Panc1 (cell line): ENCODE measurements around the gene SF3A1. TPM values are rescaled to one million over a fixed set of nuclear protein-coding genes. Genes with fewer than 3 reads are reported as not detected.

Experiments used
- ATAC-seq: fragments of 200-7000 bp; cut with Tn5 transposase; 2 replicates; pipeline ENCODE4 v1.9.1; 2020; ENCODE audit warnings: mild to moderate bottlenecking, moderate library complexity
- BruUV-seq: library from RNA; stranded (reverse); fragments of 400-500 nt; replicated peaks from 2 replicates; lab custom pipeline; 2021; lab: Mats Ljungman, UMichigan
- CTCF ChIA-PET: fragments of 300-600 bp; sonication (Branson Sonifier 250); formaldehyde crosslinking; loops from one replicate; lab custom pipeline; 2022; ENCODE audit warnings: antibody characterized with exemption; lab: Charles Lee
- POLR2A ChIA-PET: fragments of 300-600 bp; sonication (Branson Sonifier 250); formaldehyde crosslinking; loops from one replicate; lab custom pipeline; 2022; ENCODE audit warnings: antibody characterized with exemption; lab: Charles Lee
- DNase-seq: peaks from one replicate; pipeline ENCODE4 v3.0.0-alpha.2; 2010; ENCODE audit warnings: low read depth, low spot score
- H3K27ac ChIP-seq: 2 replicates; pipeline ENCODE4 v1.5.1; 2011; ENCODE audit warnings: mild to moderate bottlenecking, low read length, inconsistent platforms
- H3K27me3 ChIP-seq: fragments of 200-500 bp; sonication (Bioruptor generic); 2 replicates; pipeline ENCODE4 v1.6.0; 2014; ENCODE audit warnings: low read length, inconsistent platforms; ENCODE audit not compliant: control insufficient read depth, insufficient read depth
- H3K36me3 ChIP-seq: fragments of 200-500 bp; sonication (Bioruptor generic); 2 replicates; pipeline ENCODE4 v1.5.1; 2014; ENCODE audit warnings: inconsistent platforms, mild to moderate bottlenecking, low read length, moderate library complexity; ENCODE audit not compliant: control insufficient read depth, insufficient read depth
- H3K4me1 ChIP-seq: 2 replicates; pipeline ENCODE4 v1.5.1; 2011; ENCODE audit warnings: inconsistent platforms, mild to moderate bottlenecking, low read length, moderate library complexity; ENCODE audit not compliant: control insufficient read depth, insufficient read depth
- H3K4me3 ChIP-seq, 2 experiments: 2 replicates each; pipeline ENCODE4 v1.5.1; 2011 to 2012; ENCODE audit warnings: low read depth in 2 of 2, low read length in 2 of 2, mild to moderate bottlenecking in 2 of 2, inconsistent platforms in 1 of 2, moderate library complexity in 1 of 2
- H3K9me3 ChIP-seq: fragments of 200-500 bp; sonication (Bioruptor generic); 2 replicates; pipeline ENCODE4 v1.5.1; 2014; ENCODE audit warnings: low read depth, mild to moderate bottlenecking, inconsistent platforms, low read length, moderate library complexity; ENCODE audit not compliant: control insufficient read depth, insufficient read depth
- POLR2AphosphoS5 ChIP-seq: IDR thresholded peaks from 2 replicates; pipeline ENCODE4 v1.6.1; 2012; ENCODE audit warnings: mild to moderate bottlenecking, low read depth, low read length, moderate library complexity
- SIN3A ChIP-seq: IDR thresholded peaks from 2 replicates; pipeline ENCODE4 v1.6.1; 2012; ENCODE audit warnings: low read depth, mild to moderate bottlenecking, low read length, moderate library complexity, borderline replicate concordance; ENCODE audit not compliant: insufficient read depth
- TCF7L2 ChIP-seq: IDR thresholded peaks from 2 replicates; pipeline ENCODE4 v1.6.1; 2011; ENCODE audit warnings: mild to moderate bottlenecking, low read depth, low read length, inconsistent platforms
- in situ Hi-C: cut with HindIII; loops from 2 replicates; pipeline ENCODE4 v1.10.0; 2016; ENCODE audit warnings: low sequenced_read_pairs, low pct_unique_long_range_greater_than_20kb
- intact Hi-C: fragments of 100-400 bp; cut with micrococcal nuclease; formaldehyde crosslinking; loops from one replicate; pipeline ENCODE4 v1.10.0; 2022; ENCODE audit not compliant: unreplicated experiment
- total RNA-seq: library from RNA; stranded (reverse); gene quantifications from one replicate; pipeline ENCODE4 v1.2.1, GENCODE V29; 2021; ENCODE audit not compliant: unreplicated experiment
- TF ChIP-seq, protein P1 (sequence below): fragments of 450-650 bp; IDR thresholded peaks from 2 replicates; pipeline ENCODE4 v1.5.1; 2017; ENCODE audit warnings: mild to moderate bottlenecking
- TF ChIP-seq, protein P2 (sequence below), 2 experiments: IDR thresholded peaks; 2 replicates each; pipeline ENCODE4 v1.6.1; 2011 to 2012; ENCODE audit warnings: low read depth in 2 of 2, control low read depth in 1 of 2, low read length in 1 of 2, mild to moderate bottlenecking in 1 of 2, moderate library complexity in 1 of 2; ENCODE audit not compliant: insufficient read depth in 1 of 2

SF3A1 gene
- total RNA-seq, 1 experiment from 2014 or later: 176 TPM

DNA sequence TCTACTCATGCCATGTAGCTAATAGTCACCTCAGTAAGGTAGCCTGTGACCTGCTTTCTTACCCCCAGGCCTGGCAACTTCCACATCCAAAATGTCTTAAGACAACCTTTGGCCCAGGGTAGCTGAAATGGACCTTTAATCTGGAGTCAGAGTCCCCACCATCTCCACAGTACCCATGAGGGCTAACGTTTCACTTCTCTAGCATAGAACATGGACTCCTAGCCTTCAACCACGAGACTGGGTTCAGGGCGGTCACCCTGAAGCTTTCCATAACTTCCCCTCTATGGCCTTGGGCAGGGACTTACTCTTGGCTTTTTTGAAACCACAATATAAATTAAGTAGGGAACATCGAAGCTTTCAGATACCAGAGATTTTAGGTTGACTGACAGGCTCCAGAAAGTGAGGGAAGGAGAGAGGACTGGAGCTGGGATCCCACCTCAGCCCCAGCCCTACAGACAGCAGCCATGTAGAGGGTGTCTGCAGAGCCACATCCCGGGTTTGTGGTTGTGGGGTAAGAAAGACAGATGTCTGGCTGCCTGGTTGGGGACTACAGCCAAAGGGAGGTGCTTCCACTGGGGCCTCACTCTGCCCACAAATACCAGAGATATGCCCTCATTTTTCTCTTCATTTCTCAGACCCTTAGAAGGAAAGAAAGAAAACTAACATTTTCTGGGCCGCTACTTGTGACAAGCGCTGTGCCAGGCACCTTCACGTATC, 32.5 kb downstream of the SF3A1 start:
- no peaks in the 10 kb centered on the region for H3K27me3 ChIP-seq
- ATAC-seq (no peak), DNase-seq (no peak)
- intact Hi-C loops (no loop called here), in situ Hi-C loops (no loop called here)
- H3K36me3 ChIP-seq: no peaks in the 10 kb centered on the region; the same call in 1 of the 2 replicates
- CTCF ChIA-PET: interaction anchor here (1.4 kb wide), 1 partner anchor 36 kb away, joined by 5 read pairs; no protein-coding TSS in a partner anchor
- no peaks in the 10 kb centered on the region for H3K9me3 ChIP-seq
- no peak for TF ChIP-seq SIN3A
- TF ChIP-seq, protein P1, sequence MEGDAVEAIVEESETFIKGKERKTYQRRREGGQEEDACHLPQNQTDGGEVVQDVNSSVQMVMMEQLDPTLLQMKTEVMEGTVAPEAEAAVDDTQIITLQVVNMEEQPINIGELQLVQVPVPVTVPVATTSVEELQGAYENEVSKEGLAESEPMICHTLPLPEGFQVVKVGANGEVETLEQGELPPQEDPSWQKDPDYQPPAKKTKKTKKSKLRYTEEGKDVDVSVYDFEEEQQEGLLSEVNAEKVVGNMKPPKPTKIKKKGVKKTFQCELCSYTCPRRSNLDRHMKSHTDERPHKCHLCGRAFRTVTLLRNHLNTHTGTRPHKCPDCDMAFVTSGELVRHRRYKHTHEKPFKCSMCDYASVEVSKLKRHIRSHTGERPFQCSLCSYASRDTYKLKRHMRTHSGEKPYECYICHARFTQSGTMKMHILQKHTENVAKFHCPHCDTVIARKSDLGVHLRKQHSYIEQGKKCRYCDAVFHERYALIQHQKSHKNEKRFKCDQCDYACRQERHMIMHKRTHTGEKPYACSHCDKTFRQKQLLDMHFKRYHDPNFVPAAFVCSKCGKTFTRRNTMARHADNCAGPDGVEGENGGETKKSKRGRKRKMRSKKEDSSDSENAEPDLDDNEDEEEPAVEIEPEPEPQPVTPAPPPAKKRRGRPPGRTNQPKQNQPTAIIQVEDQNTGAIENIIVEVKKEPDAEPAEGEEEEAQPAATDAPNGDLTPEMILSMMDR: no peak
- TF ChIP-seq, protein P2, sequence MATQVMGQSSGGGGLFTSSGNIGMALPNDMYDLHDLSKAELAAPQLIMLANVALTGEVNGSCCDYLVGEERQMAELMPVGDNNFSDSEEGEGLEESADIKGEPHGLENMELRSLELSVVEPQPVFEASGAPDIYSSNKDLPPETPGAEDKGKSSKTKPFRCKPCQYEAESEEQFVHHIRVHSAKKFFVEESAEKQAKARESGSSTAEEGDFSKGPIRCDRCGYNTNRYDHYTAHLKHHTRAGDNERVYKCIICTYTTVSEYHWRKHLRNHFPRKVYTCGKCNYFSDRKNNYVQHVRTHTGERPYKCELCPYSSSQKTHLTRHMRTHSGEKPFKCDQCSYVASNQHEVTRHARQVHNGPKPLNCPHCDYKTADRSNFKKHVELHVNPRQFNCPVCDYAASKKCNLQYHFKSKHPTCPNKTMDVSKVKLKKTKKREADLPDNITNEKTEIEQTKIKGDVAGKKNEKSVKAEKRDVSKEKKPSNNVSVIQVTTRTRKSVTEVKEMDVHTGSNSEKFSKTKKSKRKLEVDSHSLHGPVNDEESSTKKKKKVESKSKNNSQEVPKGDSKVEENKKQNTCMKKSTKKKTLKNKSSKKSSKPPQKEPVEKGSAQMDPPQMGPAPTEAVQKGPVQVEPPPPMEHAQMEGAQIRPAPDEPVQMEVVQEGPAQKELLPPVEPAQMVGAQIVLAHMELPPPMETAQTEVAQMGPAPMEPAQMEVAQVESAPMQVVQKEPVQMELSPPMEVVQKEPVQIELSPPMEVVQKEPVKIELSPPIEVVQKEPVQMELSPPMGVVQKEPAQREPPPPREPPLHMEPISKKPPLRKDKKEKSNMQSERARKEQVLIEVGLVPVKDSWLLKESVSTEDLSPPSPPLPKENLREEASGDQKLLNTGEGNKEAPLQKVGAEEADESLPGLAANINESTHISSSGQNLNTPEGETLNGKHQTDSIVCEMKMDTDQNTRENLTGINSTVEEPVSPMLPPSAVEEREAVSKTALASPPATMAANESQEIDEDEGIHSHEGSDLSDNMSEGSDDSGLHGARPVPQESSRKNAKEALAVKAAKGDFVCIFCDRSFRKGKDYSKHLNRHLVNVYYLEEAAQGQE (IDR thresholded peaks at IDR 0.05; ENCODE audit: insufficient read depth in 1 of 2, low read depth in 2 of 2, low read length in 1 of 2): no peak
- no peak for TF ChIP-seq TCF7L2
- no peak for TF ChIP-seq POLR2AphosphoS5
- H3K4me1 ChIP-seq: peaks cover 16% of the 10 kb centered on the region
- no peak overlapping the region for H3K27ac ChIP-seq
- POLR2A ChIA-PET: no interaction called here
- H3K4me3 ChIP-seq: no peak overlapping the region; a peak in 1 of 4 replicates
- BruUV-seq: TSS peak; percentile 66

DNA sequence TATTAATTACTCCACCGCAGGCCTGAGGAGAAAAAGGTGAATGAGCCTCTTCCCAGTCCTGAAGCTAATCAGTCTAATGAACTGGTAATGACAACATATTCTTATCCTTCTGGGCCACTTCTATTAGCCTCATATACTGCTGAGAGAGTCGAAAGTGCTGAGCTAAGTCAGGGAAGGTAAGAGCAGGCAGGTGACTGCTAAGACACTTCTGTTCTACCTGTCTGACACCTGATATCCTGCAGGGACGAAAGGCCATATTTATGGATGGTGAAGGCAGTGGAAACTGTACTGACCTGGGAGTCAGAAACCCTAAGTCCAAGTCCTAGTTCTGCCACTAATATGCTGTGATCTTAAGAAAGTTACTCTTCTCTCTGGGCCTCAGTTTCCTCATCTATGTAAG, 33.4 kb downstream of the SF3A1 start:
- POLR2A ChIA-PET: no interaction called here
- in situ Hi-C loops: no loop called here
- no peak for ATAC-seq

More for the DNA sequence above, 33.4 kb downstream of the SF3A1 start:
- H3K4me3 ChIP-seq: no peak overlapping the region
- no peak overlapping the region for H3K27ac ChIP-seq
- TF ChIP-seq SIN3A (no peak), POLR2AphosphoS5 (no peak), TCF7L2 (no peak)
- TF ChIP-seq, protein P2 (IDR thresholded peaks at IDR 0.05; ENCODE audit: insufficient read depth in 1 of 2, low read depth in 2 of 2, low read length in 1 of 2): no peak
- TF ChIP-seq, protein P1: no peak
- no peaks in the 10 kb centered on the region for H3K27me3 ChIP-seq
- no peaks in the 10 kb centered on the region; the same call in 1 of the 2 replicates for H3K36me3 ChIP-seq
- no TSS peak for BruUV-seq
- H3K4me1 ChIP-seq: peaks cover 16% of the 10 kb centered on the region
- no peaks in the 10 kb centered on the region for H3K9me3 ChIP-seq
- no peak for DNase-seq
- intact Hi-C loops: no loop called here
- CTCF ChIA-PET: no interaction called here
